Activated CD4-positive, alpha-beta T cell treated with anti-CD3 and anti-CD28 coated beads, Interleukin-2, amount 50 U/mL, for 1 hour (primary cell): Measurements from ENCODE around the gene ZNF711.
"Not testable (repeated sequence)": the region's sequence is repeated elsewhere in the genome, so short reads cannot be mapped to it uniquely, and the experiment has no call there.

Experiments used
- DNase-seq: peaks from one replicate; pipeline ENCODE4 v3.0.0-alpha.2; 2020

ZNF711 gene

GRCh38 chrX:85243761-85244449 lies at the start of gene ZNF711, which contains the start of gene SATL1:
ZNF711 (plus strand) TSS chrX:85243991; CDS start chrX:85247573, 3,582 bp downstream.
SATL1 (minus strand) TSS chrX:85243779; CDS start chrX:85108968, 134,811 bp downstream.
- DNase-seq = no peak

GRCh38 chrX:85196319-85196718 lies 47.5 kb upstream of the ZNF711 start:
- DNase-seq = no peak

- no peak for DNase-seq
These were observed 40.3 kb upstream of the ZNF711 start for GRCh38 chrX:85203461-85203970.

GRCh38 chrX:85213792-85214530 lies 29.8 kb upstream of the ZNF711 start:
- DNase-seq = no peak

DNA sequence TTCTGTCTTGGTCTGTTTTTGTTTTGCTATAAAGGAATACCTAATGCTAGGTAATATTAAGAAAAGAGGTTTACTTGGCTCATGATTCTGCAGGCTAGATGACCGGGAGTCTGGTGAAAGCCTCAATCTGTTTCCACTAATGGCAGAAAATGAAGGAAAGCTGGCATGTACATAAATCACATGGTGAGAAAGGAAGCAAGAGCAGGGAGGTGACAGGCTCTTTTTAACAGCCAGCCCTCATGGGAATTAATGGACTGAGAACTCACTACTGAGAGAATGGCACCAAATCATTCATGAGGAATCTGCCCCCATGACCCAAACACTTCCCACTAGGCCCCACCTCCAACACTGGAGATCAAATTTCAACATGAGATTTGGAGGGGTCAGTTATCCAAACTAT lies 27.8 kb upstream of the ZNF711 start:
- DNase-seq = no peak

GRCh38 chrX:85221361-85221760 lies 22.4 kb upstream of the ZNF711 start:
- DNase-seq = no peak

DNA sequence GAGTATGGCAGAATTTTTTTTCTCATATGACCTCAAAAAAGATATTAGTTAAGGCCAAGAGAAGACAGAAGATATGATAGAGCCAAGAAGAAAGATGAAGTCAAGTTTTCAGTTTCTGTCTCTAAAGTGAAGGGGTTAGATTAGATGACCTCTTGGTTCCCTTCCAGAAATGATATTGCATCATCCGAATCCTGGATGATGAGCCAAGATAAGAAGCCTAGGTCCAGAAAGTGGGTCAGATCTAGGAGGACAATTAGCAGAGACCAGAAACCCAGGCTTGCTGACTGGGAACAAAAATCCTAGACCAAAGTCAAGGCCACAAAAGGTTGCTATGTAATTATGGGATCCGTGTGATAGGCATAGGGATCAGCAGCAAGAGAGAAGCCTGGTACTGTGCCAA lies 20.4 kb upstream of the ZNF711 start:
- no peak for DNase-seq

DNA sequence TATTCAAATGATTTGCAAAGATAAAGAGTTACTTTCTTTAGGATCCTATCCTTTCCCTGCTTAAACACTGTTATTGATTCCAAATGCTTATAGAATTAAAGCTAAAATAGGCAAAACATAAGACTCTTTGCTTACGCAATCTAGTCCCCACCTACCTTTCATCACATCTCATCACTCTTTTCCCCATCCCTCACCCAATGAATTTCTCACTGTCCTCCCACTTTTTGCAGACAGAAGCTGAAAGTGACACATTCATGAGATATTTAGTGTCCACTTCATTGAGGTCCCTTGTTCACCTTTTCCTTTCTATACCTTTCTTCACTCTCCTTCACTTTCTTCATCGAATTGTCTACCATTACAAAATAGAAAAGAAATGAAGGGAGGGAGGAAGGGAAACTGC lies 636 bp upstream of the ZNF711 start:
- no peak for DNase-seq

GRCh38 chrX:85244450-85245211 lies 840 bp downstream of the ZNF711 start:
- no peak for DNase-seq

DNA sequence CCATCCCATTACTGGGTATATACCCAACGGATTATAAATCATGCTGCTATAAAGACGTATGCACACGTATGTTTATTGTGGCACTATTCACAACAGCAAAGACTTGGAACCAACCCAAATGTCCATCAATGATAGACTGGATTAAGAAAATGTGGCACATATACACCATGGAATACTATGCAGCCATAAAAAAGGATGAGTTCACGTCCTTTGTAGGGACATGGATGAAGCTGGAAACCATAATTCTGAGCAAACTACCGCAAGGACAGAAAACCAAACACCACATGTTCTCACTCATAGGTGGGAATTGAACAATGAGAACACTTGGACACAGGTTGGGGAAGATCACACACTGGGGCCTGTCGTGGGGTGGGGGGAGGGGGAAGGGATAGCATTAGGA lies 41.5 kb downstream of the ZNF711 start:
- not testable (repeated sequence) for DNase-seq

GRCh38 chrX:85288992-85289723 lies 45.4 kb downstream of the ZNF711 start:
- no peak for DNase-seq

DNA sequence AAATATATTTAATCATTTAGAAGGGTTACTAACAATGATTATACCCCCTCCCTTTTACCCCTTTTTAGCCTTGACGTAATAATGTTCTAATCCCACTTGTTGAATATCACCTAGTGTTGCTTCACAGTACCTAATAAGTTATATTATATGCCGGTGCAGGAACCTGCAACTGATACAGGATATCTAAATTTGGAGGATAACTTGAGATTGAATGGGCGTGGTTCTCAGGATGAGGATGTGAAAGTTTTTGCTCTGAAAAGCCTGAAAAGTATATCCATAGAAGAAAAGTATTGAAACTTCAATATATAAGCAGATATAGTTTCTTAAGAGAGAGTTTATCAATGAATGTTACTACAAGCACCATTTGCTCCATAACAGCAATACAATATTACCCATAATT lies 59.8 kb downstream of the ZNF711 start:
- DNase-seq = no peak

GRCh38 chrX:85309717-85310116 lies 65.9 kb downstream of the ZNF711 start:
- no peak for DNase-seq

- DNase-seq = not testable (repeated sequence)
These were observed 67.6 kb downstream of the ZNF711 start for GRCh38 chrX:85311348-85311747.
